IPS-NIHi7 (cell line): Measurements from ENCODE around the gene ADARB2.

Experiments used
- DNase-seq: peaks from one replicate; pipeline ENCODE4 v3.0.0; 2012; ENCODE audit warnings: mixed read lengths; ENCODE audit errors: extremely low spot score

Gene ADARB2

GRCh38 chr10:1293636-1294435, 443.5 kb downstream of the ADARB2 start:
- peak; percentile 49 for DNase-seq

GRCh38 chr10:1293157-1293556, 444.2 kb downstream of the ADARB2 start:
- no peak for DNase-seq

- no peak for DNase-seq
Observed at GRCh38 chr10:1292611-1293031, 444.7 kb downstream of the ADARB2 start.

GRCh38 chr10:1291178-1292090, 445.9 kb downstream of the ADARB2 start:
- DNase-seq = no peak

- DNase-seq = no peak
Observed at GRCh38 chr10:1290071-1290471, 447.3 kb downstream of the ADARB2 start.

GRCh38 chr10:1289591-1289990, 447.7 kb downstream of the ADARB2 start:
- no peak for DNase-seq

- DNase-seq = no peak
Observed at GRCh38 chr10:1287971-1288401, 449.3 kb downstream of the ADARB2 start.

GRCh38 chr10:1287487-1287886, 449.8 kb downstream of the ADARB2 start:
- no peak for DNase-seq

- DNase-seq = no peak
Observed at GRCh38 chr10:1284076-1284475, 453.2 kb downstream of the ADARB2 start.

- no peak for DNase-seq
Observed at GRCh38 chr10:1281405-1281782, 455.9 kb downstream of the ADARB2 start.

- no peak for DNase-seq
Observed at GRCh38 chr10:1280466-1281404, 456.6 kb downstream of the ADARB2 start.

GRCh38 chr10:1278306-1278705, 459.0 kb downstream of the ADARB2 start:
- DNase-seq = no peak

- no peak for DNase-seq
Observed at GRCh38 chr10:1274701-1275544, 462.4 kb downstream of the ADARB2 start.

- DNase-seq = no peak
Observed at GRCh38 chr10:1274111-1274661, 463.1 kb downstream of the ADARB2 start.

GRCh38 chr10:1273372-1274105, 463.8 kb downstream of the ADARB2 start:
- DNase-seq = no peak

- DNase-seq = no peak
Observed at GRCh38 chr10:1272777-1273161, 464.6 kb downstream of the ADARB2 start.

- DNase-seq = no peak
Observed at GRCh38 chr10:1272079-1272776, 465.1 kb downstream of the ADARB2 start.

GRCh38 chr10:1270906-1271305, 466.4 kb downstream of the ADARB2 start:
- no peak for DNase-seq

- DNase-seq = no peak
Observed at GRCh38 chr10:1270490-1270889, 466.8 kb downstream of the ADARB2 start.
